HG03175 (cell line): ENCODE results near the gene ARMS2.

Experiments
- ATAC-seq: cut with Tn5 transposase; IDR thresholded peaks from one replicate; pipeline ENCODE4 v1.9.1; 2021; ENCODE audit warnings: mild to moderate bottlenecking, moderate library complexity; ENCODE audit not compliant: unreplicated experiment

ARMS2 gene

GRCh38 chr10:122450353-122450990, 4.0 kb upstream of the ARMS2 start:
- ATAC-seq, result no peak

- no peak for ATAC-seq
These were observed 382 bp upstream of the ARMS2 start for GRCh38 chr10:122454071-122454470.

GRCh38 chr10:122455376-122456079, 1.1 kb downstream of the ARMS2 start:
- ATAC-seq, result no peak

GRCh38 chr10:122457934-122458333, 3.5 kb downstream of the ARMS2 start:
- no peak for ATAC-seq

- ATAC-seq, result no peak
These were observed 4.2 kb downstream of the ARMS2 start for GRCh38 chr10:122458693-122459092.

GRCh38 chr10:122459561-122460273, 5.3 kb downstream of the ARMS2 start:
- no peak for ATAC-seq

- ATAC-seq, result no peak
These were observed 6.4 kb downstream of the ARMS2 start for GRCh38 chr10:122460891-122461293.

- no peak for ATAC-seq
These were observed 6.9 kb downstream of the ARMS2 start, which contains the start of gene HTRA1 for GRCh38 chr10:122461367-122461728. Gene HTRA1, plus strand, starts transcription at chr10:122461553. Its CDS starts 100 bp downstream, at chr10:122461653.

GRCh38 chr10:122461729-122462532, 7.5 kb downstream of the ARMS2 start:
- ATAC-seq, result no peak

GRCh38 chr10:122462533-122463465, 8.3 kb downstream of the ARMS2 start:
- no peak for ATAC-seq

- no peak for ATAC-seq
These were observed 9.2 kb downstream of the ARMS2 start for GRCh38 chr10:122463466-122464249.

GRCh38 chr10:122464250-122464510, 9.7 kb downstream of the ARMS2 start:
- ATAC-seq, result no peak

- ATAC-seq, result no peak
These were observed 10.1 kb downstream of the ARMS2 start for GRCh38 chr10:122464586-122464985.

GRCh38 chr10:122465401-122466040, 11.1 kb downstream of the ARMS2 start:
- no peak for ATAC-seq

GRCh38 chr10:122466951-122467381, 12.5 kb downstream of the ARMS2 start:
- no peak for ATAC-seq

- no peak for ATAC-seq
These were observed 13.2 kb downstream of the ARMS2 start for GRCh38 chr10:122467701-122468100.

- ATAC-seq, result no peak
These were observed 14.0 kb downstream of the ARMS2 start for GRCh38 chr10:122468307-122468925.

- no peak for ATAC-seq
These were observed 14.7 kb downstream of the ARMS2 start for GRCh38 chr10:122468926-122469781.
